Keratinocyte (primary cell): ENCODE measurements around the gene MAL. TPM values are rescaled to one million over a fixed set of nuclear protein-coding genes. Genes with fewer than 3 reads are reported as not detected.

Experiments used
- DNase-seq: peaks from one replicate; pipeline ENCODE4 v3.0.0-alpha.2; 2011; ENCODE audit warnings: low read depth, missing footprints, low spot score
- FAIRE-seq: peaks from 2 replicates; lab custom pipeline; 2011; peaks lifted over from hg19 to GRCh38; lab: Jason Lieb, UNC
- H2AFZ ChIP-seq: 2 replicates; pipeline ENCODE4 v1.6.0; 2012; ENCODE audit warnings: low read length, control low read depth, inconsistent platforms; ENCODE audit not compliant: control insufficient read depth
- H3K27ac ChIP-seq: 2 replicates; pipeline ENCODE4 v1.5.1; 2011; ENCODE audit warnings: low read length; ENCODE audit not compliant: control insufficient read depth, insufficient read depth
- H3K27me3 ChIP-seq: 3 replicates; pipeline ENCODE4 v1.6.0; 2011; ENCODE audit warnings: low read length; ENCODE audit not compliant: control insufficient read depth, insufficient read depth; ENCODE audit errors: extremely low read depth
- H3K36me3 ChIP-seq, 2 experiments: 2 replicates in 1 of 2; 3 replicates in 1 of 2; pipeline ENCODE4 v1.5.1; 2011; ENCODE audit warnings: low read length in 2 of 2, mild to moderate bottlenecking in 1 of 2; ENCODE audit not compliant: control insufficient read depth in 2 of 2, insufficient read depth in 2 of 2; ENCODE audit errors: extremely low read depth in 1 of 2
- H3K4me1 ChIP-seq: 3 replicates; pipeline ENCODE4 v1.5.1; 2011; ENCODE audit warnings: low read length; ENCODE audit not compliant: control insufficient read depth, insufficient read depth; ENCODE audit errors: extremely low read depth
- H3K4me2 ChIP-seq: 3 replicates; pipeline ENCODE4 v1.6.0; 2011; ENCODE audit warnings: low read depth, low read length; ENCODE audit not compliant: control insufficient read depth, insufficient read depth; ENCODE audit errors: extremely low read depth
- H3K4me3 ChIP-seq, 3 experiments: fragments of 200-600 bp in 1 of 3; sonication (generic) in 1 of 3; 2 replicates in 2 of 3; 3 replicates in 1 of 3; pipeline ENCODE4 v1.5.1; 2011 to 2016; ENCODE audit warnings: low read length in 3 of 3, mild to moderate bottlenecking in 3 of 3, control low read depth in 2 of 3, inconsistent platforms in 1 of 3, low read depth in 1 of 3, mixed read lengths in 1 of 3, mixed run types in 1 of 3, moderate library complexity in 1 of 3; ENCODE audit not compliant: control insufficient read depth in 2 of 3, insufficient read depth in 2 of 3; ENCODE audit errors: extremely low read depth in 1 of 3
- H3K79me2 ChIP-seq: 2 replicates; pipeline ENCODE4 v1.6.0; 2012; ENCODE audit warnings: low read length; ENCODE audit not compliant: control insufficient read depth, insufficient read depth
- H3K9ac ChIP-seq: 3 replicates; pipeline ENCODE4 v1.6.0; 2011; ENCODE audit warnings: low read length; ENCODE audit not compliant: control insufficient read depth, insufficient read depth; ENCODE audit errors: extremely low read depth
- H3K9me1 ChIP-seq: 3 replicates; pipeline ENCODE4 v1.6.0; 2011; ENCODE audit warnings: low read length; ENCODE audit not compliant: control insufficient read depth, insufficient read depth; ENCODE audit errors: extremely low read depth
- H3K9me3 ChIP-seq: 2 replicates; pipeline ENCODE4 v1.5.1; 2012; ENCODE audit warnings: low read depth, low read length; ENCODE audit not compliant: control insufficient read depth
- H4K20me1 ChIP-seq: 3 replicates; pipeline ENCODE4 v1.6.0; 2011; ENCODE audit warnings: low read length; ENCODE audit not compliant: control insufficient read depth, insufficient read depth; ENCODE audit errors: extremely low read depth
- EZH2 ChIP-seq: IDR thresholded peaks from one replicate; pipeline ENCODE4 v1.6.1; 2012; ENCODE audit warnings: inconsistent platforms, mild to moderate bottlenecking, low read length, moderate library complexity
- dilution Hi-C: fragments of 300-500 bp; cut with MboI; formaldehyde crosslinking; loops from one replicate; pipeline ENCODE4 v1.7.0; 2020; ENCODE audit warnings: low sequenced_read_pairs; ENCODE audit not compliant: extremely low pct_ligation_motif_present
- polyA plus RNA-seq, 5 experiments: library from polyadenylated mRNA; depleted of rRNA in 3 of 5; stranded (reverse) in 3 of 5; stranded (forward) in 1 of 5; unstranded in 1 of 5; fragments of >200 nt; gene quantifications; 1 replicate in 1 of 5; 2 replicates in 3 of 5; 3 replicates in 1 of 5; pipeline versions ENCODE4 v1.2.1 to v1.2.3, GENCODE V29; 2011 to 2012; ENCODE audit warnings: missing spikeins in 2 of 5, low read depth in 1 of 5, low replicate concordance in 1 of 5
- TF ChIP-seq, protein P1 (sequence below), 3 experiments: IDR thresholded peaks in 1 of 3; conservative IDR thresholded peaks in 1 of 3; optimal IDR thresholded peaks in 1 of 3; 2 replicates in 2 of 3; 3 replicates in 1 of 3; pipeline versions ENCODE3 to v1.5.1; 2011; ENCODE audit warnings: low read length in 3 of 3, mild to moderate bottlenecking in 3 of 3, moderate library complexity in 2 of 3, control low read depth in 1 of 3, inconsistent platforms in 1 of 3; ENCODE audit not compliant: insufficient read depth in 2 of 3; ENCODE audit errors: extremely low read depth in 1 of 3

Gene MAL
- polyA plus RNA-seq, 1 donor (not counting 4 experiments of a cell fraction or from before 2014, with no cell fraction given), result not detected

DNA sequence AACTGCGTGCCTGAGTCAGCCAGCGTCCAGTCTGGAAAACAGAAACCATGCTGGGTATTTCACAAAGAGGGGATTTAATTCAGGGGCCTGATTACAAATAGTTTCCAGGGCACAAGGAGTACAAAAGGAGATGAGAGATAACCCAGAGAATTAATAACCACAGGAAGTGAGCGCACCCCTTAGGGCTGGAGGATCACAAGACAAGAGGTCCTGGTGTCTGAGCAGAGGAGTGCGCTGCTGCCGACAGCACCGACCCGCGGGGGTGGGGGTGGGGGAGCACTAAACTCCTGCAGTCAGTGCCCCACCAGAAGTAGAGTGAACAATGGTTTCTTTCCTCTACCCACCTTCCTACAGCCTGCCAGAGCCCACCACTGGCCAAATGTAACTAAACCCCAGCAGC, 20.8 kb upstream of the MAL start:
- no peak overlapping the region for H3K4me2 ChIP-seq
- no peaks in the 10 kb centered on the region for H4K20me1 ChIP-seq
- no peaks in the 10 kb centered on the region for H3K4me1 ChIP-seq
- H3K27me3 ChIP-seq, result peaks cover under 1% of the 10 kb centered on the region
- dilution Hi-C loops, result no loop called here
- no peak for DNase-seq
- no peak overlapping the region for H2AFZ ChIP-seq
- TF ChIP-seq, protein P1, sequence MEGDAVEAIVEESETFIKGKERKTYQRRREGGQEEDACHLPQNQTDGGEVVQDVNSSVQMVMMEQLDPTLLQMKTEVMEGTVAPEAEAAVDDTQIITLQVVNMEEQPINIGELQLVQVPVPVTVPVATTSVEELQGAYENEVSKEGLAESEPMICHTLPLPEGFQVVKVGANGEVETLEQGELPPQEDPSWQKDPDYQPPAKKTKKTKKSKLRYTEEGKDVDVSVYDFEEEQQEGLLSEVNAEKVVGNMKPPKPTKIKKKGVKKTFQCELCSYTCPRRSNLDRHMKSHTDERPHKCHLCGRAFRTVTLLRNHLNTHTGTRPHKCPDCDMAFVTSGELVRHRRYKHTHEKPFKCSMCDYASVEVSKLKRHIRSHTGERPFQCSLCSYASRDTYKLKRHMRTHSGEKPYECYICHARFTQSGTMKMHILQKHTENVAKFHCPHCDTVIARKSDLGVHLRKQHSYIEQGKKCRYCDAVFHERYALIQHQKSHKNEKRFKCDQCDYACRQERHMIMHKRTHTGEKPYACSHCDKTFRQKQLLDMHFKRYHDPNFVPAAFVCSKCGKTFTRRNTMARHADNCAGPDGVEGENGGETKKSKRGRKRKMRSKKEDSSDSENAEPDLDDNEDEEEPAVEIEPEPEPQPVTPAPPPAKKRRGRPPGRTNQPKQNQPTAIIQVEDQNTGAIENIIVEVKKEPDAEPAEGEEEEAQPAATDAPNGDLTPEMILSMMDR (optimal IDR thresholded peaks at IDR 0.05 in 1 of 3, IDR thresholded peaks at IDR 0.05 in 1 of 3, conservative IDR thresholded peaks at IDR 0.05 in 1 of 3; ENCODE audit: extremely low read depth in 1 of 3, insufficient read depth in 2 of 3, low read length in 3 of 3), result no peak
- no peak for TF ChIP-seq EZH2
- no peaks in the 10 kb centered on the region for H3K9me3 ChIP-seq
- H3K27ac ChIP-seq, result no peak overlapping the region
- no peaks in the 10 kb centered on the region for H3K79me2 ChIP-seq
- FAIRE-seq, result no peak
- H3K4me3 ChIP-seq, result no peak overlapping the region
- H3K9me1 ChIP-seq, result no peaks in the 10 kb centered on the region
- no peak overlapping the region for H3K9ac ChIP-seq
- no peaks in the 10 kb centered on the region for H3K36me3 ChIP-seq

DNA sequence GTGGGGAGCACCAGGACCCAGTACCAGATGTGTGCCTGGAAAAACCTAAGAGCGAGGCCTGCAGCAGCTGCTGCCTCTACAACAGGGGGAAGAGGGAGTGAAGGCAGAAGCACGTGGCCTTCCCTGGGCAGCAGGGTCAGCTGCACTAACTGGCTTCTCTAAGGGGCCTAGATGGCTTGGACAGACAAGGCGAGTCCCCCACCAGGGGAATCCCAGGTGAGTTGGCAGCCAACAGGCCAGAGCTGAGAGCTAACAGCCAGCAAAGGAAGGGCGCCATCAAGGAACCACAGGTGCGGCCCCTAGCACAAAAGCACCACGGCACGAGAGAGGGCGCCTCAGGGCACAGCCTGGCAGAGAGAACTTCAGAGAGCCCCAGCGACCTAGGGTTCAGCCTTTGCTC, 19.8 kb upstream of the MAL start:
- FAIRE-seq (no peak), DNase-seq (no peak)
- Histone ChIP-seq H3K27ac (no peak overlapping the region), H3K9me1 (no peaks in the 10 kb centered on the region), H2AFZ (no peak overlapping the region), H3K9me3 (no peaks in the 10 kb centered on the region), H3K9ac (no peak overlapping the region), H4K20me1 (no peaks in the 10 kb centered on the region), H3K4me3 (no peak overlapping the region), H3K79me2 (no peaks in the 10 kb centered on the region), H3K4me2 (no peak overlapping the region), H3K27me3 (no peaks in the 10 kb centered on the region), H3K4me1 (no peaks in the 10 kb centered on the region), H3K36me3 (no peaks in the 10 kb centered on the region)
- dilution Hi-C loops, result no loop called here
- TF ChIP-seq EZH2, result no peak
- TF ChIP-seq, protein P1 (optimal IDR thresholded peaks at IDR 0.05 in 1 of 3, IDR thresholded peaks at IDR 0.05 in 1 of 3, conservative IDR thresholded peaks at IDR 0.05 in 1 of 3; ENCODE audit: extremely low read depth in 1 of 3, insufficient read depth in 2 of 3, low read length in 3 of 3), result no peak
